ENCODE measurements around the gene MBIP. TPM values are rescaled to one million over a fixed set of nuclear protein-coding genes. Genes with fewer than 3 reads are reported as not detected.

The MBIP gene
- total RNA-seq (2022) (27.8 and 28.8 TPM in 2 replicates), Bru-seq, nascent RNA (percentile 93 among the genes with signal in this experiment), BruChase-seq, experiment 1, labeled RNA remaining after a 2-hour chase (percentile 84 among the genes with signal in this experiment), BruChase-seq, experiment 2, labeled RNA remaining after a 6-hour chase (percentile 71 among the genes with signal in this experiment)
- long read RNA-seq, transcript MBIP-201 (9 exons, 1,586 nt), result minor isoform, 10 of 74 reads
- long read RNA-seq, transcript MBIP-202 (8 exons, 1,449 nt), result minor isoform, 7 of 74 reads
- long read RNA-seq, transcript MBIP-203 (9 exons, 1,648 nt), result major isoform, 52 of 74 reads
- long read RNA-seq, partial matches to known transcripts, result 2 of 74 reads
- long read RNA-seq, other reads (novel, unspliced or antisense), result 3 of 74 reads

- POLR2A ChIA-PET, result interaction anchor here (0.6 to 0.7 kb wide), 8 partner anchors 8 to 1199 kb away, joined by 3 to 14 read pairs (median 6); partner anchors contain the start of gene PPP2R3C
- no peaks in the 10 kb centered on the region for H3K9me3 Mint-ChIP-seq (ENCODE audit: unreplicated experiment)
- H3K4me3 Mint-ChIP-seq (ENCODE audit: unreplicated experiment), result peak within 1 kb of the TSS; percentile 89
- peak; percentile 91 to 95 for DNase-seq
- no peaks in the 10 kb centered on the region for H3K4me1 Mint-ChIP-seq (ENCODE audit: low read depth, unreplicated experiment)
- Histone ChIP-seq H3K4me1 (no peaks in the 10 kb centered on the region), H3K9me3 (no peaks in the 10 kb centered on the region), H3K27me3 (replicated peaks; ENCODE audit: control insufficient read depth, insufficient read depth, low read length) (no peaks in the 10 kb centered on the region), H3K4me3 (ENCODE audit: low read depth, low read length) (peak within 1 kb of the TSS; percentile 79), H3K36me3 (ENCODE audit: control insufficient read depth, insufficient read depth, low read length) (no peaks in the 10 kb centered on the region)
- CTCF ChIA-PET, result interaction anchor here (0.6 to 1.2 kb wide), 5 partner anchors 55 to 251 kb away, joined by 3 to 4 read pairs (median 3); no protein-coding TSS in a partner anchor
- peaks cover 21% of the 10 kb centered on the region for H3K36me3 Mint-ChIP-seq (ENCODE audit: insufficient read depth, unreplicated experiment)
- H3K27me3 Mint-ChIP-seq (ENCODE audit: insufficient read depth, unreplicated experiment), result peaks cover 3% of the 10 kb centered on the region
- TF ChIP-seq CTCF (IDR thresholded peaks at IDR 0.05; ENCODE audit: insufficient read depth in 1 of 2, low read depth in 1 of 2, low read length in 1 of 2, severe bottlenecking in 1 of 2, unreplicated experiment in 1 of 2), result no peak
- intact Hi-C loops (cut with micrococcal nuclease; ENCODE audit: unreplicated experiment), result loop anchor here (1.0 to 2.0 kb wide), 4 partner anchors 32 to 250 kb away; no protein-coding TSS in a partner anchor
- BruUV-seq (replicated peaks), result no TSS peak
- peak within 1 kb of the TSS; percentile 87 for H3K27ac Mint-ChIP-seq (ENCODE audit: unreplicated experiment)
These were observed at the start of gene MBIP for GRCh38 chr14:36320200-36320896. Gene MBIP, minus strand, starts transcription at chr14:36320637. Its CDS starts 49 bp downstream, at chr14:36320588.

- CTCF ChIA-PET, result no interaction called here
- TF ChIP-seq CTCF (IDR thresholded peaks at IDR 0.05; ENCODE audit: insufficient read depth in 1 of 2, low read depth in 1 of 2, low read length in 1 of 2, severe bottlenecking in 1 of 2, unreplicated experiment in 1 of 2), result no peak
These were observed 47.7 kb upstream of the MBIP start for GRCh38 chr14:36367985-36368774.

GRCh38 chr14:36365766-36366165, 45.3 kb upstream of the MBIP start:
- BruUV-seq (replicated peaks), result no TSS peak
- no peak overlapping the region for H3K4me3 ChIP-seq (ENCODE audit: low read depth, low read length)
- CTCF ChIA-PET, result no interaction called here
- no peak for DNase-seq
- no peaks in the 10 kb centered on the region; the same call in 1 of the 2 replicates for H3K27me3 ChIP-seq (replicated peaks; ENCODE audit: control insufficient read depth, insufficient read depth, low read length)
- Mint-ChIP-seq H3K27me3 (ENCODE audit: insufficient read depth, unreplicated experiment) (no peaks in the 10 kb centered on the region), H3K27ac (ENCODE audit: unreplicated experiment) (no peak overlapping the region), H3K36me3 (ENCODE audit: insufficient read depth, unreplicated experiment) (no peaks in the 10 kb centered on the region), H3K9me3 (ENCODE audit: unreplicated experiment) (no peaks in the 10 kb centered on the region), H3K4me3 (ENCODE audit: unreplicated experiment) (no peak overlapping the region), H3K4me1 (ENCODE audit: low read depth, unreplicated experiment) (peaks cover 10% of the 10 kb centered on the region)
- no peak for TF ChIP-seq CTCF (IDR thresholded peaks at IDR 0.05; ENCODE audit: insufficient read depth in 1 of 2, low read depth in 1 of 2, low read length in 1 of 2, severe bottlenecking in 1 of 2, unreplicated experiment in 1 of 2)
- no peaks in the 10 kb centered on the region for H3K36me3 ChIP-seq (ENCODE audit: control insufficient read depth, insufficient read depth, low read length)
- no peaks in the 10 kb centered on the region for H3K9me3 ChIP-seq
- intact Hi-C loops (cut with micrococcal nuclease; ENCODE audit: unreplicated experiment), result no loop called here
- POLR2A ChIA-PET, result no interaction called here
- H3K4me1 ChIP-seq, result 0 out of 2 replicates have a peak, but pooled peaks cover 6% of the 10 kb centered on the region

More at GRCh38 chr14:36367985-36368774, 47.7 kb upstream of the MBIP start:
- H3K4me3 Mint-ChIP-seq (ENCODE audit: unreplicated experiment), result no peak overlapping the region
- Histone ChIP-seq H3K9me3 (no peaks in the 10 kb centered on the region), H3K36me3 (ENCODE audit: control insufficient read depth, insufficient read depth, low read length) (no peaks in the 10 kb centered on the region), H3K4me3 (ENCODE audit: low read depth, low read length) (no peak overlapping the region), H3K27me3 (replicated peaks; ENCODE audit: control insufficient read depth, insufficient read depth, low read length) (no peaks in the 10 kb centered on the region; the same call in 1 of the 2 replicates), H3K4me1 (0 out of 2 replicates have a peak, but pooled peaks cover under 1% of the 10 kb centered on the region)
- BruUV-seq (replicated peaks), result no TSS peak
- intact Hi-C loops (cut with micrococcal nuclease; ENCODE audit: unreplicated experiment), result no loop called here
- no peaks in the 10 kb centered on the region for H3K4me1 Mint-ChIP-seq (ENCODE audit: low read depth, unreplicated experiment)
- H3K27me3 Mint-ChIP-seq (ENCODE audit: insufficient read depth, unreplicated experiment), result no peaks in the 10 kb centered on the region
- no peak for DNase-seq
- POLR2A ChIA-PET, result no interaction called here
- H3K36me3 Mint-ChIP-seq (ENCODE audit: insufficient read depth, unreplicated experiment), result no peaks in the 10 kb centered on the region
- no peaks in the 10 kb centered on the region for H3K9me3 Mint-ChIP-seq (ENCODE audit: unreplicated experiment)
- H3K27ac Mint-ChIP-seq (ENCODE audit: unreplicated experiment), result no peak overlapping the region

Measured in Caco-2 (cell line).